SU-DHL-6 (cell line): ENCODE results near the gene FGF16.
"Not testable (repeated sequence)": the region's sequence is repeated elsewhere in the genome, so short reads cannot be mapped to it uniquely, and the experiment has no call there.

Experiments used
- H2AFZ ChIP-seq: fragments of 200-600 bp; sonication (generic); 2 replicates; pipeline ENCODE4 v1.6.1; 2014; ENCODE audit warnings: low read depth, mild to moderate bottlenecking, moderate library complexity, mixed read lengths, antibody characterized with exemption, low read length; ENCODE audit not compliant: severe bottlenecking
- H3F3A ChIP-seq: fragments of 200-600 bp; shearing (Covaris generic); 2 replicates; pipeline ENCODE4 v1.6.0; 2016; ENCODE audit warnings: antibody characterized with exemption, mild to moderate bottlenecking; ENCODE audit not compliant: insufficient read depth
- H3K27ac ChIP-seq: fragments of 200-600 bp; sonication (generic); 2 replicates; pipeline ENCODE4 v1.5.1; 2016; ENCODE audit warnings: low read depth, mild to moderate bottlenecking, low read length, moderate library complexity, mixed read lengths
- H3K27me3 ChIP-seq: fragments of 200-600 bp; sonication (generic), shearing (Covaris generic); 2 replicates; pipeline ENCODE4 v1.6.0; 2014; ENCODE audit warnings: mild to moderate bottlenecking, low read length
- H3K36me3 ChIP-seq: fragments of 200-600 bp; sonication (generic); 2 replicates; pipeline ENCODE4 v1.6.1; 2014; ENCODE audit warnings: mild to moderate bottlenecking, low read length, mixed read lengths
- H3K4me2 ChIP-seq: fragments of 300-600, 200-600 bp; shearing (Covaris generic), sonication (generic); 2 replicates; pipeline ENCODE4 v1.6.0; 2014; ENCODE audit warnings: low read length, low read depth, mild to moderate bottlenecking; ENCODE audit not compliant: poor library complexity, severe bottlenecking
- H3K4me3 ChIP-seq: fragments of 200-600 bp; sonication (generic); 2 replicates; pipeline ENCODE4 v1.5.1; 2014; ENCODE audit warnings: antibody characterized with exemption, low read length, mild to moderate bottlenecking, mixed read lengths; ENCODE audit not compliant: insufficient read depth, poor library complexity, severe bottlenecking
- H3K79me2 ChIP-seq: fragments of 200-600 bp; sonication (generic); 2 replicates; pipeline ENCODE4 v1.6.1; 2014; ENCODE audit warnings: mild to moderate bottlenecking, low read length, moderate library complexity; ENCODE audit not compliant: insufficient read depth
- H3K9ac ChIP-seq: fragments of 200-600 bp; sonication (generic); 2 replicates; pipeline ENCODE4 v1.7.0; 2014; ENCODE audit warnings: mild to moderate bottlenecking, low read length
- H3K9me2 ChIP-seq: fragments of 200-600 bp; sonication (generic); replicated peaks from 2 replicates; pipeline ENCODE4 v1.6.1; 2014; ENCODE audit warnings: low read length; ENCODE audit not compliant: insufficient read depth
- H3K9me3 ChIP-seq: fragments of 200-600 bp; sonication (generic); 2 replicates; pipeline ENCODE4 v1.6.1; 2014; ENCODE audit warnings: low read length, mixed read lengths; ENCODE audit not compliant: insufficient read depth
- H4K20me1 ChIP-seq: fragments of 200-600 bp; sonication (generic); 2 replicates; pipeline ENCODE4 v1.6.1; 2014; ENCODE audit warnings: low read depth, mild to moderate bottlenecking, antibody characterized with exemption, low read length, moderate library complexity, mixed read lengths
- EZH2phosphoT487 ChIP-seq: fragments of 200-600 bp; sonication (generic), shearing (Covaris generic); conservative IDR thresholded peaks from 2 replicates; pipeline ENCODE4 v1.6.1; 2018; ENCODE audit warnings: mild to moderate bottlenecking, antibody characterized with exemption, low read length, moderate library complexity, mixed read lengths
- TF ChIP-seq, protein P1 (sequence below): fragments of 200-600 bp; sonication (generic); IDR thresholded peaks from one replicate; pipeline ENCODE4 v1.5.1; 2017; ENCODE audit warnings: antibody characterized with exemption, mild to moderate bottlenecking, low read length, moderate library complexity; ENCODE audit not compliant: insufficient read depth, poor library complexity, severe bottlenecking

Gene FGF16

DNA sequence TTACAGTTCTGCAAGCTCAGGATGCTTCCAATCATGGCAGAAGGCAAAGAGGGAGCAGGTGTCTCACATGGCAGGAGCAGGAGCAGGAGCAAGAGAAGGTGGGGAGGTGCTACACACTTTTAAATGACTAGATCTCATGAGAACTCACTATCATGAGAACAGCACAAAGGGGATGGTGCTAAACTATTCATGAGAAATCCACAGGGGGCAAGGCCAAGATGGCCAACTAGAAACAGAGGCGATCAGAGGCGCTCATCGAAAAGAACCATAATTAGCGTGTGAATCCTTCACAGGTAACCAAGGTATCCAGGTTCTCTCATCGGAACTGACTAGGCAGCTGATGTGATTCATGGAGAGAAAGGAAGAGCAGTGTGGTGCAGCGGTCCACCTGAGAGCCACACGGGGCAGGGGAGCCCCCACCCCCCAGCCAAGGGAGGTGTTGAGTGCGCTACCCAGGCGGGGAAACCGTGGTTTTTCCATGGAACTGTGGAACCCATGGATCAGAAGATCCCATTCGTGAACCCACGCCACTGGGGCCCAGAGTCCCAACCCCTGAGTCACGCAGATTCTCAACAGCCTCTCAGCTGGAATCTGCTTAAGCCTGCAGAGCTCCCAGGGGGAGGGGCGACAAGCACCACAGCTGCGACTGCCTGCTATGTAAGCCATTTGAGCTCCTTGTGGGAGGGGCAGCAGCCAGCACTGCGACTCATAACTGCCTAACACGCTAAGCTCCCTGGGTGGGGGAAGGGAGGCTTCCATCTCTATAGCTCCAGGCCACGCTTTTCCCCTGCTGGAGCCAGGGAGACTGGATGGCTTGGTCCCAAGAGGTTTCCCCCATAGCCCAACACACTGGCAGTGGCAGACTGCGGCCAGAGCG, 46.7 kb downstream of the FGF16 start:
- H3K27me3 ChIP-seq: no peaks in the 10 kb centered on the region
- H2AFZ ChIP-seq: no peak overlapping the region
- H3K9ac ChIP-seq: no peak overlapping the region

DNA sequence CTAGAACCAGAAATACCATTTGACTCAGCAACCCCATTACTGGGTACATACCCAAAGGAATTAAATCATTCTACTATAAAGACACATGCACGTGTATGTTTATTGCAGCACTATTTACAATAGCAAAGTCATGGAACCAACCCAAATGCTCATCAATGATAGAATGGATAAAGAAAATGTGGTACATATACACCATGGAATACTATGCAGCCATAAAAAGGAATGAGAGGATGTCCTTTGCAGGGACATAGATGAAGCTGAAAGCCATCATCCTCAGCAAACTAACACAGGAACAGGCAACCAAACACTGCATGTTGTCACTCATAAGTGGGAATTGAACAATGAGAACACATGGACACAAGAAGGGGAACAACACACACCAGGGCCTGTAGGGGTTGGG, 53.0 kb downstream of the FGF16 start:
- H3K36me3 ChIP-seq, H3K9ac ChIP-seq, H3K9me2 ChIP-seq, H4K20me1 ChIP-seq, H3K27ac ChIP-seq, H3K4me2 ChIP-seq, H3F3A ChIP-seq, H3K9me3 ChIP-seq, H3K4me3 ChIP-seq, H3K27me3 ChIP-seq, H2AFZ ChIP-seq, H3K79me2 ChIP-seq: not testable (repeated sequence)

More for the DNA sequence above, 46.7 kb downstream of the FGF16 start:
- Histone ChIP-seq H4K20me1 (no peaks in the 10 kb centered on the region), H3K36me3 (no peaks in the 10 kb centered on the region), H3K9me3 (no peaks in the 10 kb centered on the region), H3K79me2 (no peaks in the 10 kb centered on the region), H3K9me2 (no peaks in the 10 kb centered on the region), H3K27ac (no peak overlapping the region), H3K4me3 (no peak overlapping the region), H3K4me2 (no peak overlapping the region), H3F3A (no peaks in the 10 kb centered on the region)
- no peak for TF ChIP-seq EZH2phosphoT487
- TF ChIP-seq, protein P1, sequence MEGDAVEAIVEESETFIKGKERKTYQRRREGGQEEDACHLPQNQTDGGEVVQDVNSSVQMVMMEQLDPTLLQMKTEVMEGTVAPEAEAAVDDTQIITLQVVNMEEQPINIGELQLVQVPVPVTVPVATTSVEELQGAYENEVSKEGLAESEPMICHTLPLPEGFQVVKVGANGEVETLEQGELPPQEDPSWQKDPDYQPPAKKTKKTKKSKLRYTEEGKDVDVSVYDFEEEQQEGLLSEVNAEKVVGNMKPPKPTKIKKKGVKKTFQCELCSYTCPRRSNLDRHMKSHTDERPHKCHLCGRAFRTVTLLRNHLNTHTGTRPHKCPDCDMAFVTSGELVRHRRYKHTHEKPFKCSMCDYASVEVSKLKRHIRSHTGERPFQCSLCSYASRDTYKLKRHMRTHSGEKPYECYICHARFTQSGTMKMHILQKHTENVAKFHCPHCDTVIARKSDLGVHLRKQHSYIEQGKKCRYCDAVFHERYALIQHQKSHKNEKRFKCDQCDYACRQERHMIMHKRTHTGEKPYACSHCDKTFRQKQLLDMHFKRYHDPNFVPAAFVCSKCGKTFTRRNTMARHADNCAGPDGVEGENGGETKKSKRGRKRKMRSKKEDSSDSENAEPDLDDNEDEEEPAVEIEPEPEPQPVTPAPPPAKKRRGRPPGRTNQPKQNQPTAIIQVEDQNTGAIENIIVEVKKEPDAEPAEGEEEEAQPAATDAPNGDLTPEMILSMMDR: no peak

DNA sequence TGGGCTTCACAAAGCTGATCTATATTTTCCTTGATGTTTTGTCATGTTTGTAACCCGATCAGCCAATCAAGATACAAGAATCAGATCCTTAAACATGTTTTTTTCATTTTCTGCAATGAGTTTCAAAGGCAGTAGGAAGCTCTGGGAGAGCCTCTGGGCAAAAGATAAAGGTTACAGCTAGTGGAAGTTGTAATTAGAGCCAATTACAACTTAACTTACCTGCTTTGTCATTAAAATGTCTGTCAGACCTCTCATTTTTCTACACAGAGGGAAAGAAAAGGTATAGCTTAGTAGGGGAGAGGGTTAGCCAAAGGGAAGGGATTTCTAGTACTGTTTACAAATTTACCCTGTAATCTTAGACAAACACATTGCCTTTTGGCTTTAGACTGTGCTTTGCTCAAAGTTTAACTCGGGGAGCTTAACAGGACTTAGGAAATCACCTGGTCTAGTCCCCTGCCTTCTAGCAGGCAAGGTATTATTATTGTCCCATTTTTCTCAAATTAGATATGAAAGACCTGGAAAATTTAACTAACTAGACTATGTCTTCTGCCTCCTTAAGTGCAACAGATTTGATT, 55.8 kb downstream of the FGF16 start:
- no peak overlapping the region for H3K4me3 ChIP-seq
- H3K27me3 ChIP-seq: no peaks in the 10 kb centered on the region
- no peaks in the 10 kb centered on the region for H3F3A ChIP-seq
- H3K36me3 ChIP-seq: no peaks in the 10 kb centered on the region; the same call in 1 of the 2 replicates
- no peak overlapping the region for H2AFZ ChIP-seq
- H3K79me2 ChIP-seq: no peaks in the 10 kb centered on the region
- no peaks in the 10 kb centered on the region for H4K20me1 ChIP-seq
- no peaks in the 10 kb centered on the region for H3K9me3 ChIP-seq
- no peak overlapping the region for H3K4me2 ChIP-seq
- H3K9ac ChIP-seq: no peak overlapping the region
- H3K9me2 ChIP-seq: no peaks in the 10 kb centered on the region
- TF ChIP-seq, protein P1: no peak
- TF ChIP-seq EZH2phosphoT487: no peak
- no peak overlapping the region for H3K27ac ChIP-seq

DNA sequence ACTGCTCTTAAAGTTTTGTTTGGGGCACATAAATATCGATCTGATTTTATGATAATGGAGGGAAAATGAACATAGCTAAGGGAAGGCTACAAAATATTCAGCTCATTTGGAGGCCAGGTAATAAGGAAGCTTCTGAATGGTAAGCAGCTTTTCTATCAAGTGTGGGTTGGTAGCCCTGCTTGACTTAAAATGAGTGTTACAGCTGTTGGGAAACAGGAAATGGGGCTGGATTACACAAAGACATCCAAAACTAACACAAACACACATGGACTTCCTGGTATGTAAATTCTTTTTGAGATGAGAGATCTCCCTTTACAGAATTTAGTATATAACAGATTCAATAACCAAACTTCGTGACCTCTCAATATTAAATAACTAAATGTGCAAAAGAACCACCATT, 58.0 kb downstream of the FGF16 start:
- Histone ChIP-seq H3K36me3 (no peaks in the 10 kb centered on the region; the same call in 1 of the 2 replicates), H3K27me3 (no peaks in the 10 kb centered on the region), H3F3A (no peaks in the 10 kb centered on the region), H4K20me1 (no peaks in the 10 kb centered on the region), H3K4me2 (no peak overlapping the region), H3K27ac (no peak overlapping the region), H3K79me2 (no peaks in the 10 kb centered on the region), H3K9ac (no peak overlapping the region), H2AFZ (no peak overlapping the region), H3K9me2 (no peaks in the 10 kb centered on the region), H3K9me3 (no peaks in the 10 kb centered on the region), H3K4me3 (no peak overlapping the region)
- TF ChIP-seq, protein P1: no peak
- no peak for TF ChIP-seq EZH2phosphoT487
